Mesodermal cell (in vitro differentiated cells): ENCODE data around the gene CLDN5. TPM values are rescaled to one million over a fixed set of nuclear protein-coding genes. Genes with fewer than 3 reads are reported as not detected.

Experiments
- H3K27ac ChIP-seq: 2 replicates; pipeline ENCODE4 v1.7.0; 2013; ENCODE audit warnings: mild to moderate bottlenecking, low read depth, low read length, moderate library complexity; ENCODE audit not compliant: severe bottlenecking
- H3K36me3 ChIP-seq: 2 replicates; pipeline ENCODE4 v1.7.1; 2013; ENCODE audit warnings: mild to moderate bottlenecking, low read length, moderate library complexity; ENCODE audit not compliant: control insufficient read depth, insufficient read depth
- H3K4me1 ChIP-seq: one replicate; pipeline ENCODE4 v1.7.1; 2013; ENCODE audit warnings: mild to moderate bottlenecking, low read length; ENCODE audit not compliant: insufficient read depth, control insufficient read depth, poor library complexity, severe bottlenecking
- H3K4me3 ChIP-seq: 2 replicates; pipeline ENCODE4 v1.7.0; 2013; ENCODE audit warnings: low read length, control low read depth, mild to moderate bottlenecking; ENCODE audit not compliant: insufficient read depth, poor library complexity, severe bottlenecking; ENCODE audit errors: extremely low read depth
- H3K9me3 ChIP-seq: 2 replicates; pipeline ENCODE4 v1.7.1; 2013; ENCODE audit warnings: mild to moderate bottlenecking, low read length, moderate library complexity; ENCODE audit not compliant: control insufficient read depth
- WGBS, 2 experiments: methylation state at CpG; one replicate each; pipeline ENCODE4 v1.1.5; 2013; ENCODE audit warnings: missing lambda C conversion rate in 2 of 2; ENCODE audit not compliant: insufficient coverage in 2 of 2; 5-methylcytosine and 5-hydroxymethylcytosine counted together
- polyA plus RNA-seq, 2 experiments: library from polyadenylated mRNA; stranded (reverse); fragments of 50-300 nt; gene quantifications; one replicate each; pipeline ENCODE4 v1.2.3, GENCODE V29; 2013

The CLDN5 gene, protein sequence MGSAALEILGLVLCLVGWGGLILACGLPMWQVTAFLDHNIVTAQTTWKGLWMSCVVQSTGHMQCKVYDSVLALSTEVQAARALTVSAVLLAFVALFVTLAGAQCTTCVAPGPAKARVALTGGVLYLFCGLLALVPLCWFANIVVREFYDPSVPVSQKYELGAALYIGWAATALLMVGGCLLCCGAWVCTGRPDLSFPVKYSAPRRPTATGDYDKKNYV
- 4.9 TPM for polyA plus RNA-seq (2013, experiment 1 of 2)
- polyA plus RNA-seq (2013, experiment 2 of 2) = 2.8 TPM

DNA sequence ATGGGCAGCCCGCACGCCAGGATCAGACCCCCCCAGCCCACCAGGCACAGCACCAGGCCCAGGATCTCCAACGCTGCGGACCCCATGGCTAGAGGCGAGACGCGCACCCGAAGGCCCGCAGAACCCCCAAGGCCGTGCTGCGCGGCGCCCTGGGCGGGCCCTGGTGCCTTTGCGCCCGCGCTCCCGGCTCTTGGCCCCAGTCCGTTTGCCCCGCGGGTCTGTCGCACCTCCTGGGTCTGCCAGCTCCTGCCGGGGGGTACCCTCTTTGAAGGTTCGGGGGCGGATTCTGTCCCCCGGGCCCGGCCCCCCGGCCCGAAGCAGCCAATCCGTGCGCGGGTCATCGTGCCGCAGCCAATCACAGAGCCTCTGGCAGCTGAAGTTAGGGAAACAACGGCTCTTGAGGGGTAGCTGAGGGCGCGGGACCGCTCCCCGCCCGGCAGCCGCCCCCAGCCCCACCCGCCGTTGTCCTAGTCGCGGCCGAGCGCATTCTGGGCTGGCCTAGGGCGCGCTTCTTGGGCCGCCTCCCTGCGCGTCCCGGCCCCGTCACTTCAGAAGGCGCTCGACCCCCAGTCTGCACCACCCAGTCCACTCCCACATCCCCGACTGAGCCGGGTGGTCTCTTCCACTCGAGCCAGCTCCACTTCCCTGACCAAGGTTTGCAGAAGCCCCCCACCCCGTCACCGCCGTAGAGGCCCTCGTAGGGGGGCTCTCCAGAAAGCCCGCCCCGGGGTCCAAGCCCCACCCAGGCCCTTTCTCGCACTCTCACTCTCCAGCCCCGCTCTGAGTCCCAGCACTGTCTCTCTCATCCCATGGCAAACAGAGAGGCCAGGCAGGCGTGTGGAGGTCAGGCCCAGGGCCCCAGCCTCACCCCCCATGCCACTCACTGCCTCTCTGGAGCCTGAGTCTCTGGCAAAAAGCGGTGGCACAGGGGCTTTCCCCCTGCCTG is at the start of gene CLDN5:
TSS of gene CLDN5 (minus strand) at position 241 of the 946 bp plus-strand sequence. CDS start at position 86, 155 bp downstream.
- Histone ChIP-seq H3K27ac (no peak within 1 kb of the TSS), H3K36me3 (peaks cover 9% of the 10 kb centered on the region), H3K9me3 (no peaks in the 10 kb centered on the region), H3K4me3 (peak within 1 kb of the TSS; percentile 36), H3K4me1 (peaks cover 6% of the 10 kb centered on the region)
- WGBS, 2 experiments = 4 to 7% methylated on average over 47 to 60 of the region's 69 CpGs

DNA sequence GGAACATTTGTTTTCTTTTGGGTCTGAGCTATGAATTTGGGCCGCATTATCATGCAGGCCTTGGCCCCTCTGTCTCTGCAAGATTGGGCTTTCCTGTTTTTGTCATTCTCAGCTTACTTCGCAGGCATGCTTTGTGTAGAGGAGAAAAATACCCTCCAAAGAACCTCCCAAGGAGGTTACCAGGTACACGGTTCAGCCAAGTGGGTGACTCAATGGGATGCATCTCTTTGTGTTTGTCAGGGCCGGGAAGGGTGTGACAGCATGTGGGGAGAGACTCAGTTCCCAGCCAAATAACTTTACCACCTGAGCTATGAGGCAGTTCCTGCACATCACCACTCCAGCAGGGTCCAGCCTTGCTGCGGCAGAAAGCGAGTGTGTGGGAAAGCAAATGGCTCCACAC is 47.8 kb upstream of the CLDN5 start:
- Histone ChIP-seq H3K27ac (no peak overlapping the region), H3K36me3 (no peaks in the 10 kb centered on the region), H3K9me3 (no peaks in the 10 kb centered on the region), H3K4me3 (no peak overlapping the region), H3K4me1 (peaks cover 2% of the 10 kb centered on the region)
- WGBS, 2 experiments = 93 to 100% methylated on average over 1 to 2 of the region's 6 CpGs

DNA sequence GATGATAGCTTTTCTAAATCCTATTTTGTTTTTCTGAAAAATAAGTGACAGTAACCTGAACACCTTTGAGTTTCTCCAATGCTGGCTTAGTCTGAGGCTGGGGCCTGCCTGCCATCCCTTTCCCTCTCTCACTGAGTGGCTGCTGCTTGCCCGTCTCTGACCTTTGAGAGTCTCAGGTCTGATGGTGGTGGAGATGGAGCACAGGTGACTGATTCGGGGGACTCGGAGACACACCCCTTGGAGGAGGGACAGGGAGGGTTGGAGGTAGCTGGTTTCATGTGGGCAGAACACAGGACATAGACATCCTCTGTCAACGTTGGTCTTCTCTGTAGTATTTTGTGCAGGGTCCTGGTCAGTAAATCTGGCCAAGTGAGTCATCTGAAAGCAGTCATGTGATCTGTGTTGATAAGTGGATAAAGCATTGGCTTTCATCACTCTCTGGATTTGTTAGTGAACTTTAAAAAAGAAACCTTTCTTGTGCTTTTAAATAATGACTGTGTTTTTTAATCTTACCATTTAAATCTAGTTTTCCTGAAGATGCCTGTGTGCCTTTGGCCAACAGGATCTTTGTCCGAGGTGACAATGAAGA is 47.1 kb upstream of the CLDN5 start:
- Histone ChIP-seq H3K4me3 (no peak overlapping the region), H3K9me3 (no peaks in the 10 kb centered on the region), H3K27ac (no peak overlapping the region), H3K36me3 (no peaks in the 10 kb centered on the region), H3K4me1 (no peaks in the 10 kb centered on the region)
- WGBS, 2 experiments = 80 to 93% methylated on average over 4 of the region's 5 CpGs

DNA sequence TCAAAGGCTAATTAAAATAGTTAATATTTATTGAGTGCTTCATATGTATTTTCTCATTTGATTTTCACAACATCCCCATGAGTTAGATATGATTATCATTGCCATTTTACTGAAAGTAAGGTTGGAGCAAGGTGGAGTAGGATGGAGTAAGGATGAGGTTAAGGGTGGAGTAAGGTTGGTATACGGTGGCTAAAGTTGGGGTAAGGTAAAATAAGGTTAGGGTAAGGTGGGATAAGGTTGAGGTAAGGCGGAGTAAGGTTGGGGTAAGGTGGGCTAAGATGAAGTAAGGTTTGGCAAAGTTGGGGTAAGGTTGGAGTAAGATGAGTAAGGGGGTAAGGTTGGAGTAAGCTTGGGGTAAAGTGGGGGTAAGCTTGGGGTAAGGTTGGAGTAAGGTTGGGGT is 45.8 kb upstream of the CLDN5 start:
- H3K27ac ChIP-seq = no peak overlapping the region
- H3K4me3 ChIP-seq = no peak overlapping the region
- no peaks in the 10 kb centered on the region for H3K36me3 ChIP-seq
- H3K9me3 ChIP-seq = no peaks in the 10 kb centered on the region
- no peaks in the 10 kb centered on the region for H3K4me1 ChIP-seq
- WGBS, 2 experiments = 87 to 100% methylated on average over 2 of the region's 2 CpGs

DNA sequence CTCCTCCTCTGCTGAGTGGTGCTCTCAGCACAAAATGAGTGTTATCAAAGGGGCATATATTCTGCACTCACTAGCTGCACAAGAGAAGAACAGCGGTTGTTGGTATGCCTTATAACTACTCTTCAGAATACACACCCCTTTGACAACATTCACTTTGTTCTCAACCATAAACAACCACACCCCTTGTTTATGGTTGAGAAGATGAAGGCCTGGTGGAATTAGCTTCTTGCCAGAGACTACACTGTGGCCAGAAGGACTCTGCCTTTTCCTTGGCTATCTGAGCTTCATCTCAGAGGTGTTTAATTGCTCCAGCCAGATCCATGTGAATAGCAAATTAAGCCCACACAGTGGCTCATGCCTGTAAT is 45.0 kb upstream of the CLDN5 start:
- WGBS, 2 experiments = 100% methylated on average over 1 of the region's 1 CpG; no CpG with 5 or more reads in 1 of the 2 experiments
- Histone ChIP-seq H3K27ac (no peak overlapping the region), H3K4me3 (no peak overlapping the region), H3K4me1 (no peaks in the 10 kb centered on the region), H3K9me3 (no peaks in the 10 kb centered on the region), H3K36me3 (no peaks in the 10 kb centered on the region)

DNA sequence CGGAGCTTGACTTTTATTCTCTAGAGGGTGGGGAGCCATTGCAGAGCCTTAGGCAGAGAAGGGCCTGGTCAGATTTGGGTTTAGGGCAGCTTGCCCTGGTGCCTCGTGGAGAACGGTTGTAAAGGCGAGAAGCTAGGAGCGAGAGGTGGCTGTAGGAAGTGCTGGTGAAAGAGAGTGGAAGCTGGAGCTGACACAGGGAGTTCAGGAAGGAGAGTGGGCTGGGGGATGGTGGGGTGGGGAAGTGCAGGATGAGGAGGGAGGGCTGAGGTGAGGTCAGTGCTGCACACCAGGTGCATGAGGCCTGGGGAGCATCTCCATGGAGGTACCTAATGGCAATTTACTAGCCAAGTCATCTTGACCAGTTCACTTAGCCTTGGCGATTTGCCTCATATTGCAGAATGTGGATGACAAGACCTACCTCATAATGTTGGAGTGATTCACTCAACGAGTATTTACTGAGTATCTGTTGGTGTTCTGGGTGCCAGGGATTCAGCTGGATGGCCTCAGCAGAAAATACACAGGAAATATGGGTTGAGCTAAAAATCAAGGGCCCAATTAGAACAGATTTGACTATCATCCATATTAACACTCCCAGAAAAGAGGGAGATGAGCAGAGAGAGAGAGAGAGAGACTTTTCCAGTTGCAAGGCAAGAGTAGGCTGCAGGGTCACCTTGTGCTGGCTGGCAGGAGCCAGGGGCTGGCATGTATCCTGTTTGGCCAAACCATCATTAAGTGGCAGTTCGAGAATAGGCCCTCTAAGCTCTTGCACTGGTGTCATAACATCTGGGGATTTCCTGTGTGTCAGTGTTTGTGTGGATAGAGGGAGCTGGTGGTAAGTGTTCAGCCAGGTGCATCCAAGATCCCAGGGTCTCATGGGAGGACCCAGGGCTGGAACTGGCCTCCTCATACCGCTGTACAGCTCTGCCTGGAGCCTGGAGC is 44.4 kb upstream of the CLDN5 start:
- Histone ChIP-seq H3K4me1 (no peaks in the 10 kb centered on the region), H3K36me3 (no peaks in the 10 kb centered on the region), H3K9me3 (no peaks in the 10 kb centered on the region), H3K4me3 (no peak overlapping the region), H3K27ac (no peak overlapping the region)
- 91 to 92% methylated on average over 7 of the region's 9 CpGs for WGBS, 2 experiments

DNA sequence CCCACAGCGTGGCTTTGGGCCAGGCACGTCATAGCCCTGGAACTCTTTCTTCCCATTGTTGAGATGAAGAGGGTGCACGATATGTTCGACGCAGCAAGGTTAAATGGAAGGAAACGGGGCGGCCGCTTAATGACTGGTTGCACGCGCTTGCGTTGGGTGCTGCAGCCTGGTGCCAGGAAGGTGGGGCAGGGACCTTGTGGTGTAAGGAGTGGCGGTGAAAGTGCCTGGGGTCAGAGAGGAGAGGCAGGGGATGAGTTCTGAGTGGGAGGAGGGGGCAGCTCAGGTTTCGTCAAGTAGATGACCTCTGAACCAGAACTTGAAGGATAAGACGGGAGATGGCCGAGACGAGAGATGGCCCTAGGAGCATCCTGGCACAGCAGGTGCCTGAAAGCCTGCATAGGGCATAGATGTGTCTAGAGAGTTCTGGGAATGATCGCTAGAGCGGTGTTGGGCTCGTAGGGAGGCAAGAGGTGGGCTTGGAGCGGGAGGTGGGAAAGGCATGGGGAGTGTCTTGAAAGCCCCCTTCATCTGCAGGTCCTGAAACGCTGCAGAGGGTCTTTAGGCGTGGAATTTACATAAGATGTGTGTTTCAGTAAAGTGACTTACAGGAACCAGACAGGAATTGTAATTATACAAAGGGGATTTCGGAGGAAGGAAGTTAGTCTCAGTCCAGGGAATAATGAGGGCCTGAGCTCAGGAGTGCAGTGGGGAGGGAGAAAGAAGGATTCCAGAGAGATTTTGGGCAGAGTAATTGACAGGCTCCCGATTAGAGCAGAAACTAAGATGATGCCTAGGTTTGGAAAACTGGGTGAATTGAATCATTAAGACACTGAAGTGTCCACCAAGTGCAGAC is 43.2 kb upstream of the CLDN5 start:
- Histone ChIP-seq H3K4me1 (no peaks in the 10 kb centered on the region), H3K9me3 (no peaks in the 10 kb centered on the region), H3K27ac (no peak overlapping the region), H3K4me3 (no peak overlapping the region), H3K36me3 (no peaks in the 10 kb centered on the region)
- WGBS, 2 experiments = 89 to 92% methylated on average over 22 to 24 of the region's 24 CpGs

DNA sequence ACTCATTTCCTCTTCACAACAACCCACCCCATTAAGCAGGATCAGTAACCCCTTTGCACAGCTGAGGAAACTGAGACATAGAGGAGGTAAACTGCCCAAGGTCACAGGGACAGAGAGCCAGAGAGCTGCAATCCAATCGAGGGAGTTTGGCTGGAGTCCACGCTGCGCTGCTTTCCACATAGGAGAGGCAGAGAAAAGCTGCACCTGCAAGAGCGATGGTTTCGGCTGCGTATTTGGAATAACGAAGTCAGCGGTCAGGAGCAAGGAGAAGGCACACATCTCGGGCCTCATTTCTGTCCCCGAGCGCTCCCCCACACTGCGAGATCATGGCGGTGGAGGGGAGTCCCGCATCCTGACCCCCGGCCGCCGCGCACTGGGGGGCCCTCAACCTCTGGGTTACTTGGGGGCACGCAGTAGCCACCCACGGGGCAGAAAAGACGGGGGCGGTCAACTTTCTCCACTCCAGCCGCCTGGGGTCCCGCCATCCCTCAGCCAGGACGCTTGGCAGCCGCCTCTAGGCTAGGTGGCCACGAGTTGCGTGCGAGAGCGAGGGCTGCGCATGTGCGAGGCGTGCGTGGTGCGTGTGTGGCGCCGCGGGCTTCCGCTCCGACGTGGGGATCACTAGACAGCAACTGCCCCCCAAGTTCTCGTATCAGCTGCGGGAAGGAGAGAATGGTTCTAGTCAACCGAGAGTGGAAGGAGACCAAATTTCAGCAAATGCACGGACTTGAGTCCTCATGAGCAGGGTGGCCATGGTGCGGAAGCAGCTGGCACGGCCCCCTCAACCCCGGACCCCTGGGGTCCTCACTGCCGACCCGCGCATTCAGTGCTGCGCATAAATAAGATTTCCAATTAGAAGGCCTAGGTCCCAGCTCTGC is 42.3 kb upstream of the CLDN5 start:
- Histone ChIP-seq H3K36me3 (no peaks in the 10 kb centered on the region), H3K4me1 (no peaks in the 10 kb centered on the region)
- WGBS, 2 experiments = 96% methylated on average over 42 to 52 of the region's 52 CpGs

More for the DNA sequence above, 42.3 kb upstream of the CLDN5 start:
- Histone ChIP-seq H3K27ac (no peak overlapping the region), H3K9me3 (no peaks in the 10 kb centered on the region), H3K4me3 (no peak overlapping the region)
